Stimulated activated CD4-positive, alpha-beta T cell treated with anti-CD3 and anti-CD28 coated beads, TNF-alpha, amount 100 ng/mL, for 24 hours (primary cell): ENCODE data around the gene IL17RC.
"Not testable (repeated sequence)": the region's sequence is repeated elsewhere in the genome, so short reads cannot be mapped to it uniquely, and the experiment has no call there.

Experiments
- DNase-seq, 3 experiments: peaks; one replicate each; pipeline ENCODE4 v3.0.0-alpha.2; 2020; ENCODE audit warnings: low read depth in 3 of 3

The IL17RC gene

DNA sequence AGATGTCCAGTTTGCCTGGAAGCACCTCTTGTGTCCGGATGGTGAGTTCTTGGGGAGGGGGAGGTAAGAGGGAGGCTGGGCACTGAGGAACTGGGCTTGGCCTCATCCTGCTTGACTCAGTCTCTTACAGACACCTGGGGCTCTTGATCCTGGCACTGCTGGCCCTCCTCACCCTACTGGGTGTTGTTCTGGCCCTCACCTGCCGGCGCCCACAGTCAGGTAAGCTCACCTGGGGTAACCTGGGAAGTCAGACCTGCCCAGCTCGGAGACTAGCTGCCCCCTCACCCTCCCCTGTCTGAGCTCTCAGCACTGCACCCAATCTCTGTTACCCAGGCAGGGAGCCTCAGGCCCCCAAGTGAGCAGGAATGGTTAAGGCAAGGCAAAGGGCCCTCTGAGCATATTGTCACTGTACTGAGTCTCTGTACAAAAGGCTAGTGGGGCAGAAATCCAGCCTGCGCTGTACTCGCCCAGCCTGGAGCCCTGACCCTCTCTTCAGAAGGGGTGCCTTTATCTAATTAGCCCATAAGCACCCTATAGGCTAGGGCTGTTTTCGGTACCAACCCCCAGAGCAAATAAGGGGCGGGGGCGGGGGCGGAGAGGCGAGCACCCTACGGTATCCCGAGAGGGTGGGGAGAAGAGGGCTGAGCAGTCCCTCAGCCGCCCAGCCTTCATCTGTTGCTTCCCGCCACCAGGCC lies 2.2 kb upstream of the IL17RC start:
- DNase-seq, result peak in 1 of 3 experiments; percentile 43

DNA sequence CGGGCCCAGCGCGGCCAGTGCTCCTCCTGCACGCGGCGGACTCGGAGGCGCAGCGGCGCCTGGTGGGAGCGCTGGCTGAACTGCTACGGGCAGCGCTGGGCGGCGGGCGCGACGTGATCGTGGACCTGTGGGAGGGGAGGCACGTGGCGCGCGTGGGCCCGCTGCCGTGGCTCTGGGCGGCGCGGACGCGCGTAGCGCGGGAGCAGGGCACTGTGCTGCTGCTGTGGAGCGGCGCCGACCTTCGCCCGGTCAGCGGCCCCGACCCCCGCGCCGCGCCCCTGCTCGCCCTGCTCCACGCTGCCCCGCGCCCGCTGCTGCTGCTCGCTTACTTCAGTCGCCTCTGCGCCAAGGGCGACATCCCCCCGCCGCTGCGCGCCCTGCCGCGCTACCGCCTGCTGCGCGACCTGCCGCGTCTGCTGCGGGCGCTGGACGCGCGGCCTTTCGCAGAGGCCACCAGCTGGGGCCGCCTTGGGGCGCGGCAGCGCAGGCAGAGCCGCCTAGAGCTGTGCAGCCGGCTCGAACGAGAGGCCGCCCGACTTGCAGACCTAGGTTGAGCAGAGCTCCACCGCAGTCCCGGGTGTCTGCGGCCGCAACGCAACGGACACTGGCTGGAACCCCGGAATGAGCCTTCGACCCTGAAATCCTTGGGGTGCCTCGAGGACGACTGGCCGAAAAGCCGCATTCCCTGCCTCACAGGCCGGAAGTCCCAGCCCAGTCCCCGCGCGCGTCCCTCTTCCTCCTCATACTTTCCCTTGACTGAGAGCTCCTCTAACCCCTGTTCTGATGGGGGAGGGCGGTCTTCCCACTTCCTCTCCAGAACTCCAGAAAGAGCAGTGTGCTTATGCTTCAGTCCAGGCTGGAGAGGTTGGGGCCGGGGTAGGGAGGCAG lies 1.4 kb upstream of the IL17RC start:
- peak in 1 of 3 experiments; percentile 27 for DNase-seq

DNA sequence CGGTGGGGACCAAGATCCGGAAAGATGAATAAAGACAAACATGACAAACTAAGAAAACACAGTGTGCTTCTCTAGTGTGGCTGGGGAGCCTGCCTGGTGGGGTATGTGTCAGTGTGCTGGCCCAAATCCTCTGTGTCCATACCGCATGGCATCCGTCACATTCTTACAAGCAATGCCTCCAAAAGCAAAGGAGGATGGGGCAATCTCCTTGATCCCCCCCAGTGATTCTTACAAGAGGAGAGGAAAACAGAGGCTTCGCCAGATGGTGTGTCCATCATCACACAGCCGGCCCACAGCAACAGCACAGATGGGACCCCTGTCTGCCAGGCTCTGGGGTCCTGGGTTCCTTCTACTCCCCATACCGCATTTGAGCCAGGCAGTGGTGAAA lies 558 bp upstream of the IL17RC start:
- DNase-seq, result no peak

DNA sequence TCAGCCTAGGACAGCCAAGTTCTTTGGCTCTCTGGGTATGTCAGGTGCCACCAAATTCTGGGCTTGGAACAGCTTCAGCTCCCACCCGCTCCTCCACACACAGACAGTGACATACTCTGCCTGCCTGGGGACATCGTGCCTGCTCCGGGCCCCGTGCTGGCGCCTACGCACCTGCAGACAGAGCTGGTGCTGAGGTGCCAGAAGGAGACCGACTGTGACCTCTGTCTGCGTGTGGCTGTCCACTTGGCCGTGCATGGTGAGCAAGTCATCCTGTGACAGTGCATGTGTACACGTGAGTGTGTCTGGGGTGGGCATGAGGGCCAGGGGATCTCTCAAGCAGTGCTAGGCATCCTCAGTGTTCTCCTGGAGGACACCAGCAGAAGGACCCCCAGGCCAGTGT lies 922 bp downstream of the IL17RC start:
- no peak for DNase-seq

DNA sequence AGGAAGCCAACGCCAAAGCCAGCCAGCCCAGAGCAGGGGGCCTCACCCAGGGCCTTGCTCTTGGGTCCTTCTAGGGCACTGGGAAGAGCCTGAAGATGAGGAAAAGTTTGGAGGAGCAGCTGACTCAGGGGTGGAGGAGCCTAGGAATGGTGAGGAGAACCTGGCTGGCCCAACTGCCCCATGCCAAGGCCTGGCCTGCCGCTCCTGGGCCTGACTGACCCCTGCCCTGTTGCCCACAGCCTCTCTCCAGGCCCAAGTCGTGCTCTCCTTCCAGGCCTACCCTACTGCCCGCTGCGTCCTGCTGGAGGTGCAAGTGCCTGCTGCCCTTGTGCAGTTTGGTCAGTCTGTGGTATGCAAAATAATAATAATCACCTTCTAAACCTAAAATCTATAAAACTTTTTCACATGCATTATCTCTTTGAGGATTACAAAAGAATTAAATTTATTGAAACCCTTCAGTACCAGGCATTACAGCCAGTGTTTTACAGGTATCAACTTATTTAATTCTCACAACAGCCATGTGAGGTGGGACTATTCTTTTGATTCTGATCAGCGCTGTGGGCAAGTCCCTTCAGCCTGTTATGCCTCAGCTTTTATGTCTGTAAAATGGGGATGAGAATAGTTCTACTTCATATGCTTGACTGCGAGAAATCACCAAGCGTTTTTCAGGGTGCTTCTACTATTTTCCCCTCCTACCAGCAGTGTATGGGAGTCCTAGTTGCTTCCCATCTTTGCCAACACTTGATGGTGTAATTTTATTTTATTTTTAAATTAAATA lies 1.6 kb downstream of the IL17RC start:
- DNase-seq, result no peak

DNA sequence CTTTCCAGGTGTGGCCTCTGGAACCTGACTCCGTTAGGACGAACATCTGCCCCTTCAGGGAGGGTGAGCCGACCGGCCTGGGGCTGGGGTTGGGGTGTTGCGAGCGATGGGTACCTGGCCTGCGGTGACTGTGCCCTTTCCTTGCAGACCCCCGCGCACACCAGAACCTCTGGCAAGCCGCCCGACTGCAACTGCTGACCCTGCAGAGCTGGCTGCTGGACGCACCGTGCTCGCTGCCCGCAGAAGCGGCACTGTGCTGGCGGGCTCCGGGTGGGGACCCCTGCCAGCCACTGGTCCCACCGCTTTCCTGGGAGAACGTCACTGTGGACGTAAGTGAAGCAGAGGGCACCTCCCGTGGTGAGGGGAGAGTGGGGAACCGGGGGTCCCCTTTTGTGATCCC lies 11.3 kb downstream of the IL17RC start:
- no peak for DNase-seq

DNA sequence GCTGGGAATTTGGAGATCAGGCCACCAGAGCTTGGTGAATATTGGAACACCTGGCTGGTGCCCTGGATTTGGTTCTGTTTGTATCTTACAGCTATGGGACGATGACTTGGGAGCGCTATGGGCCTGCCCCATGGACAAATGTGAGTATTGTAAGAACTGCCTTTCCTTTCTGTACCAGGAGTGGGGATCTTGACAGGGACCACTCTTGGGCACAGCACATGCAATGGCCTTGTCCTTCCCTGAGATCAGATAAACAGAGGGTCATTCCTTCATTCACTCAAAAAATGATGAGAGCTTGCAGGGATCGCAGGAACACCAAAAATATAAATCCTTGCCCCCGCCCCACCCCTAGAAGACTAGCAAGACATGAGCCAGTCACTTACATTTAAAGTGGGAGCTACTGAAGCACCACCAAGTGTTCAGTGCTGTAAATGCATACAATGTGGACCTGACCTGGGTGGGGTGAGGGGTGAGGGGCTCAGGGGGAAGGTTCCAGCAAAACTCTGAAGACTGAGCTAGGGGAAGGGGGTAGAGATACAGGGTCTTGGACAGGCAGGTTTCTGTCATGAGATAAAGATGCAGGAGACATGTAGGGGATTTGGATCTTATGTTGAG lies 14.0 kb downstream of the IL17RC start:
- DNase-seq, result no peak

DNA sequence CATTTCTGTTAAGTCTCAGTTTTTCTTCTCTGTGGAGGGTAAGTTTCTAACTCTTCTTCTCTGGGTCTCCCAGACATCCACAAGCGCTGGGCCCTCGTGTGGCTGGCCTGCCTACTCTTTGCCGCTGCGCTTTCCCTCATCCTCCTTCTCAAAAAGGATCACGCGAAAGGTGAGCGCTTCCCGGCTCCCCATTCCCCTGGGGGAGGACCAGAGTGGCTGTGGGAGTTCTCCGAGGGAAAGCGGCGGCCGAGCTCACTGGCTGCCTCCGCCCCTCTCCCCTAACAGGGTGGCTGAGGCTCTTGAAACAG lies 15.6 kb downstream of the IL17RC start:
- DNase-seq, result no peak

DNA sequence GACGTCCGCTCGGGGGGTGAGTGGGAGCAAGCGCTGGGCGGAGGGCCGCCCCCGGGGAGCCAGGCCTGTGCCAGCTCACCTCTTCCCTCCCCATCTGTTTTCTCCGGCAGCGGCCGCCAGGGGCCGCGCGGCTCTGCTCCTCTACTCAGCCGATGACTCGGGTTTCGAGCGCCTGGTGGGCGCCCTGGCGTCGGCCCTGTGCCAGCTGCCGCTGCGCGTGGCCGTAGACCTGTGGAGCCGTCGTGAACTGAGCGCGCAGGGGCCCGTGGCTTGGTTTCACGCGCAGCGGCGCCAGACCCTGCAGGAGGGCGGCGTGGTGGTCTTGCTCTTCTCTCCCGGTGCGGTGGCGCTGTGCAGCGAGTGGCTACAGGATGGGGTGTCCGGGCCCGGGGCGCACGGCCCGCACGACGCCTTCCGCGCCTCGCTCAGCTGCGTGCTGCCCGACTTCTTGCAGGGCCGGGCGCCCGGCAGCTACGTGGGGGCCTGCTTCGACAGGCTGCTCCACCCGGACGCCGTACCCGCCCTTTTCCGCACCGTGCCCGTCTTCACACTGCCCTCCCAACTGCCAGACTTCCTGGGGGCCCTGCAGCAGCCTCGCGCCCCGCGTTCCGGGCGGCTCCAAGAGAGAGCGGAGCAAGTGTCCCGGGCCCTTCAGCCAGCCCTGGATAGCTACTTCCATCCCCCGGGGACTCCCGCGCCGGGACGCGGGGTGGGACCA lies 16.1 kb downstream of the IL17RC start:
- peak; percentile 79 to 90 (median 85) for DNase-seq

DNA sequence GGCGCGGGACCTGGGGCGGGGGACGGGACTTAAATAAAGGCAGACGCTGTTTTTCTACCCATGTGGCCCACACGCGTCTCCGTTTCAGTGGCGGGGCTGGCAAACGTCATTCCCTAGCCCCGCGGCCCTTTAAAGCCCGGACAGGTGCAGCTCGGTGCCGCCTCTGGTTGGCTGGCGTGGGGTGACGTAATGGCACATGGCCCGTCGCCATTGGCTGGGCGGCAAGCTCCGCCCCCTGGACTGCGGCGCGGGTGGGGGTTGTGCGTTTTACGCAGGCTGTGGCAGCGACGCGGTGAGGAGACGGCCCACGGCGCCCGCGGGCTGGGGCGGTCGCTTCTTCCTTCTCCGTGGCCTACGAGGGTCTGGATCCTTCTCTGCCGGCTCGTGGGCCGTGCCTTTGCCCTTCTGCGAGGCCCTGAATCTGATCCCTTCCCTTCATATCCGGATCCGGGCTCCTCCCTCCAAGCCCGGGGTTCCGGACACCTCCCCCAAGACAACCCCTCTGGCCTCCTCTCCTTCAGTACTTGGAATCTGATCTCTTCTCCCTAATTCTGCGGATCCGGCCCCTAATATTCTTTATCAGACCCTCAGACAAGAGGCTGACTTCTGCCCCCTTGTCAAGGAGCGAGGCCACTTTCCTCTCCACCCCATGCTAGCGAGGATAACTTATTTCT lies 16.8 kb downstream of the IL17RC start, which contains the start of gene CRELD1:
CRELD1 (plus strand) TSS at position 274 of the 674 bp plus-strand sequence. CDS start 605 bp downstream, outside the sequence.
- DNase-seq, result peak; percentile 93 to 97 (median 94)

DNA sequence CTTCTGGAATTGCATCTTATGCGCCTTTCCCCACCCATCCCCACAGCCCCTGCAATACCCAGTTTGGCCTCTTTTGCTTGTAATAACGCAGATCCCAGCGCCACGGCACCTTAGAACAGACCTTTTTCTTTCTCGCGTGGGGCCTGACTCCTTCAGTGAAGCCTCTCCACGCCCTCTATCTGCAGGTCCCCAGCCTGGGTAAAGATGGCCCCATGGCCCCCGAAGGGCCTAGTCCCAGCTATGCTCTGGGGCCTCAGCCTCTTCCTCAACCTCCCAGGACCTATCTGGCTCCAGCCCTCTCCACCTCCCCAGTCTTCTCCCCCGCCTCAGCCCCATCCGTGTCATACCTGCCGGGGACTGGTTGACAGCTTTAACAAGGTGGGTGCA lies 17.3 kb downstream of the IL17RC start:
- no peak for DNase-seq

DNA sequence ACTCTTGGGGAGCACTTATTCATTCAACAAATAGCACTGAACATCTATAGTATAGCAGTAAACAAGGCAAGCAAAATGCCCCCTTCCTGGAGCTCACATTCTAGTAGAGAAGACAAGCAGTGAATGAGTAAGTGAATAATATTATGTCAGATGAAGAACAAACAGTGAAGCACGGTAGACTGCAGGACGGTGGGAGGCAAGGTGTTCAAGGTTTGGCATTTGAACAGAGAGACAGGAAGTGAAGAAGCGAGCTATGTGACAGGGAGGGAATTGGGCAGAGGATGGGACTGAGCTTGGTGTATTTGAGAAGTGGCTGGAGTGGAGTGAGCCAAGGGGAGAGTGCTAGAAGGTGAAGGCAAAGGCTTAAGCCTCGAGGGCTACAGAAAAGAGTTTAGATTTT lies 18.1 kb downstream of the IL17RC start:
- DNase-seq, result no peak

DNA sequence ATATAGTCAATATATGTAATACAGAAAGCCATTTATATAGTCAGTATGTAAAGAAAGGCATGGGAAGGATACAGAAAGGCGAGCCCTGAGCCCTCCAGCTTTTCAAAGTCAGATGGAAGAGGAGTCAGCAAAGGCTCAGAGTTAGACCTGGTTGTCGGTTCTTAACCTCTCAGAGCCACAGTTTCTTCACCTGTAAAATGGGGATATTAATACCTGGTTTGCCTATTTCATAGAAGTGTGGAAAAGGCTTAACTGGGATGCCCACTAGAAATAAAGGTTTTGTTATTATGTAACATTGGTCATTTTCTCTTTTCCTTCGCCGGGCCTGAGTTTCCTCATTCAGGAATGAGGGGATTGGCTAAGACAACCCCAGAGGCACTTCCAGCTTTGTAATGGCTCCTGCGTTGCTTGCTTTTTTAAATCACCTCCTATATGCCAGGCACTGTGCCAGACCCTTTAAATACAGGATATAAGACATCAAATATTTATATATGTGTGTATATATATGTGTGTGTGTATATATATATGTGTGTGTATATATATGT lies 19.1 kb downstream of the IL17RC start:
- DNase-seq, result no peak

DNA sequence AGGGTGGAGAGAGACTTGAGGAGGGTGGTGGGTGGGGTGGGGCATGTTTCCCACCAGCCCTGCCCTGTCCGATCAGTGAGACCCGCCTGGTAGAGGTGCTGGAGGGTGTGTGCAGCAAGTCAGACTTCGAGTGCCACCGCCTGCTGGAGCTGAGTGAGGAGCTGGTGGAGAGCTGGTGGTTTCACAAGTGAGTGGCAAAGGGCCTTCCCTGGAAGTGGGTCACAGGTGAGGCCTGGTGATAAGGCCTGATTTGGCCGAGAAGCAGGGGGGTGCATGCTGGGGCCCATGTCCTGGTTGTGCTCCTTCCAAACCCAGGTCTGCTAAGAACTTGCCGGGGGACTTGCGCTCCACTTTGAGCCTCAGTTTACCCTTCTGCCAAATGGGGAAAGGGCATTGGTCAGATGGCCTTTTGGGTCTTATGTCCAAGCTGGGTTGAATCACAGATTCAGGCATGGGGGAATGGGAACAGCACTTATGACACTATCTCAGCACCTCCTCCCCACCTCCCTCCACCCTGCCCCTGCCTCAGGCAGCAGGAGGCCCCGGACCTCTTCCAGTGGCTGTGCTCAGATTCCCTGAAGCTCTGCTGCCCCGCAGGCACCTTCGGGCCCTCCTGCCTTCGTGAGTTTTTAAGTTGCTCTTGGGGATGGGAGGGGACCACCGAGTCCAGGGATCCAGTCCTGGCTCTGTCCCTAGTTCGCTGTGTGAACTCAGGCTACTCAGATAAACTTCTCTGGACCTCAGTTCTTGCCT lies 20.8 kb downstream of the IL17RC start:
- DNase-seq, result no peak

DNA sequence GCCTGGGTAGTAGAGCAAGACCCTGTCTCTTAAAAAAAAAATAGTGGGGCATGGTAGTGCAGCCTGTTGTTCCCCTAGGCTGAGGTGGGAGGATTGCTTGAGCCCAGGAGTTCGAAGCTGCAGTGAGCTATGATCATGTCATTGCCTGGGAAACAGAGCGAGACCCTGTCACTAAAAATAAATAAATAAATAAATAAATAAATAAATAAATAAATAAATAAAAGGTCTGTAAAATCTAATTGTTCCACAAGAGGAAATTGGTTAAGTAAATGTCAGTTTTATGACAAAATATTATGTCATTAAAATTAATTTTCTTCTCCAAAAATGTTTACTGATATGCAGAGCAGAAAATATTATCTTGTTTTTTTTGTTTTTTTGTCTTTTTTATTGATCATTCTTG lies 22.1 kb downstream of the IL17RC start:
- DNase-seq, result no peak

DNA sequence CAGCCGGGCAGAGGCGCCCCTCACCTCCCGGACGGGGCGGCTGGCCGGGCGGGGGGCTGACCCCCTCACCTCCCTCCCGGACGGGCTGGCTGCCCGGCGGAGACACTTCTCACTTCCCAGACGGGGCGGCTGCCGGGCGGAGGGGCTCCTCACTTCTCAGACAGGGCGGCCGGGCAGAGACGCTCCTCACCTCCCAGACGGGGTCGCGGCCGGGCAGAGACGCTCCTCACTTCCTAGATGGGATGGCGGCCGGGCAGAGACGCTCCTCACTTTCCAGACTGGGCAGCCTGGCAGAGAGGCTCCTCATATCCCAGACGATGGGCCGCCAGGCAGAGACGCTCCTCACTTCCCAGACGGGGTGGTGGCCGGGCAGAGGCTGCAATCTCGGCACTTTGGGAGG lies 23.0 kb downstream of the IL17RC start:
- not testable (repeated sequence) for DNase-seq

DNA sequence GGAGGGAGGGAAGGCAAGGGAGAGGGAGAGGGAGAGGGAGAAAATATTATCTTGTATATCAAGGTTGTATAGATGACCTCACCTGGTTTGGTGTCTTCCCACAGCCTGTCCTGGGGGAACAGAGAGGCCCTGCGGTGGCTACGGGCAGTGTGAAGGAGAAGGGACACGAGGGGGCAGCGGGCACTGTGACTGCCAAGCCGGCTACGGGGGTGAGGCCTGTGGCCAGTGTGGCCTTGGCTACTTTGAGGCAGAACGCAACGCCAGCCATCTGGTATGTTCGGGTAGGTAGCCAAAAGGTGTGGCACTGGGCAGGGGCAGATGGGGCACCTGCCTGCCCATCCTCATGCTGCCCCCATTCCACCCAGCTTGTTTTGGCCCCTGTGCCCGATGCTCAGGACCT lies 23.8 kb downstream of the IL17RC start:
- no peak for DNase-seq

DNA sequence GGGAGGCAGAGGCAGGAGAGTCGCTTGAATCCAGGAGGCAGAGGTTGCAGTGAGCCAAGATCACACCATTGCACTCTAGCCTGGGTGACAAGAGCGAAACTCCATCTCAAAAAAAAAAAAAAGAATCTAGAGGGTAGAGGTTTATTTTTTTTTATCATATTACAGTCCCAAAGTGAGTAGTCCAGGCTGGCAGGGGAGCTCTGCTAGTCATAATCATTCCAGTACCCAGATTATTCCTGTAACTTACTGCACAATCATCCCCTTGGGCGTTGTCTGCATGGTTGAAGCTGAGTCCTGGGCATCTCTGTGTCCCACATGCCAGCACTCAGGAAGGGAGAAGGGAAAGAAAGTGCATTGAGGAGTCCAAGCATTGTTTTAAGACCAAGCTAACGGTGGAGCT lies 25.3 kb downstream of the IL17RC start:
- DNase-seq, result no peak

DNA sequence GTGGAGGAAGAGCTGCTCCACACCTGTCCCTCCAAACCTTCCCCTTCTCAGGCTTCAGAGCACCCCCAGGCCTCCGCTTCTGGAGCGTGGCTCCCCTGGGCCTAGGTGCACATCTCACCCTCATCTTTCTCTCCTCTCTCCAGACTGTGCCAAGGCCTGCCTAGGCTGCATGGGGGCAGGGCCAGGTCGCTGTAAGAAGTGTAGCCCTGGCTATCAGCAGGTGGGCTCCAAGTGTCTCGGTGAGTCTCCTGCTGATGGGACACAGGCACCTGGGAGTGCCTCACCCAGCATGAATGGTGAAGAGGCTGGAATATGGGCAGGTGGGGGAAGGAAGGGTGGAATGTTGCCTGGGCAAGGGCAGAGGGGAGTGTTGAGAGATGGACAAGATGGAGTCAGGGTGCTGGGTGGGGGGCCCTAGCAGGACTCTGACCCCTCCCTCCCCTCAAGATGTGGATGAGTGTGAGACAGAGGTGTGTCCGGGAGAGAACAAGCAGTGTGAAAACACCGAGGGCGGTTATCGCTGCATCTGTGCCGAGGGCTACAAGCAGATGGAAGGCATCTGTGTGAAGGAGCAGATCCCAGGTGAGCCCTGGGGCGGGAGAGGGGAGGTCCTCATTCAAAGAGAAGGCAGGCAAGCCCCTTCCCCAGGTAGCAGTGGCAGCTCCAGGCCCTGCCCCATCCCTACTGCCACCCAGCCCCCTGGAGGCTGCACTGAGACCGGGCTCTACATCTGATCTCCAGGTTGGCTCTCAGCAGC lies 26.2 kb downstream of the IL17RC start:
- DNase-seq, result no peak
